Skin of body (tissue), 2 donors: Measurements from ENCODE around the gene SGCA. TPM values are rescaled to one million over a fixed set of nuclear protein-coding genes. Genes with fewer than 3 reads are reported as not detected.

Experiments
- DNase-seq: peaks from one replicate; lab custom pipeline; 2025; lab: John Stamatoyannopoulos, UW
- total RNA-seq: library from RNA; depleted of rRNA; stranded (reverse); fragments of >200 nt; gene quantifications from one replicate; pipeline ENCODE4 v1.2.3, GENCODE V29; 2014

SGCA gene
- total RNA-seq, 1 donor from 2014 or later: 14.6 TPM

GRCh38 chr17:50221864-50222545 is 56.2 kb downstream of the SGCA start:
- peak; percentile 51 for DNase-seq

- DNase-seq: no peak
Observed at GRCh38 chr17:50222922-50223321, 57.1 kb downstream of the SGCA start.

Other genes with a start within 250 kb of the SGCA start
- gene DLX4, start 196.8 kb upstream of the SGCA start, total RNA-seq: 2.3 TPM
- 20.3 TPM for gene DLX3, start 170.8 kb upstream of the SGCA start, total RNA-seq
- 37.2 TPM for gene ITGA3, start 109.9 kb upstream of the SGCA start, total RNA-seq
- gene PDK2, start 70.7 kb upstream of the SGCA start, total RNA-seq: 10.3 TPM
- 1.4 TPM for gene SAMD14, start 35.8 kb upstream of the SGCA start, total RNA-seq
- gene PPP1R9B, start 15.3 kb upstream of the SGCA start, total RNA-seq: 19.7 TPM
- gene COL1A1, start 35.6 kb downstream of the SGCA start, total RNA-seq: 5,022 TPM
- gene TMEM92, start 108.5 kb downstream of the SGCA start, total RNA-seq: 0.20 TPM
- 17.7 TPM for gene XYLT2, start 180.1 kb downstream of the SGCA start, total RNA-seq
- gene MRPL27, start 207.2 kb downstream of the SGCA start, total RNA-seq: 42.3 TPM
- 3.6 TPM for gene EME1, start 207.2 kb downstream of the SGCA start, total RNA-seq
- 44.6 TPM for gene LRRC59, start 231.5 kb downstream of the SGCA start, total RNA-seq